Stimulated activated naive B cell treated with anti-CD40 and anti-IgM and Interleukin-4, amounts not matched to agents 10 μg/mL and 1 μg/mL and 100 μg/mL, for 72 hours (primary cell): ENCODE data around the gene PPP1R1B.

Experiments
- ATAC-seq, 2 donors: fragments of 150-1000 bp; cut with Tn5 transposase; replicated peaks; 2 replicates each; pipeline ENCODE4 v1.10.0; 2021; ENCODE audit warnings: moderate library complexity in 1 of 2
- DNase-seq: peaks from one replicate; pipeline ENCODE4 v3.0.0; 2021
- H3K27ac Mint-ChIP-seq: one replicate; pipeline ENCODE4 v1.8.0; 2022; ENCODE audit warnings: mild to moderate bottlenecking, mixed read lengths
- H3K27me3 Mint-ChIP-seq, 2 donors: one replicate each; pipeline ENCODE4 v1.8.0; 2022; ENCODE audit warnings: mixed read lengths in 2 of 2
- H3K36me3 Mint-ChIP-seq, 2 donors: one replicate each; pipeline ENCODE4 v1.8.0; 2022; ENCODE audit warnings: mixed read lengths in 2 of 2, mild to moderate bottlenecking in 1 of 2
- H3K4me1 Mint-ChIP-seq, 2 donors: one replicate each; pipeline ENCODE4 v1.8.0; 2022; ENCODE audit warnings: mixed read lengths in 2 of 2, mild to moderate bottlenecking in 1 of 2
- H3K4me3 Mint-ChIP-seq, 2 donors: one replicate each; pipeline ENCODE4 v1.8.0; 2022; ENCODE audit warnings: mild to moderate bottlenecking in 2 of 2, mixed read lengths in 2 of 2, moderate library complexity in 1 of 2
- H3K9me3 Mint-ChIP-seq, 2 donors: one replicate each; pipeline ENCODE4 v1.8.0; 2022; ENCODE audit warnings: mixed read lengths in 2 of 2, mild to moderate bottlenecking in 1 of 2

PPP1R1B gene

DNA sequence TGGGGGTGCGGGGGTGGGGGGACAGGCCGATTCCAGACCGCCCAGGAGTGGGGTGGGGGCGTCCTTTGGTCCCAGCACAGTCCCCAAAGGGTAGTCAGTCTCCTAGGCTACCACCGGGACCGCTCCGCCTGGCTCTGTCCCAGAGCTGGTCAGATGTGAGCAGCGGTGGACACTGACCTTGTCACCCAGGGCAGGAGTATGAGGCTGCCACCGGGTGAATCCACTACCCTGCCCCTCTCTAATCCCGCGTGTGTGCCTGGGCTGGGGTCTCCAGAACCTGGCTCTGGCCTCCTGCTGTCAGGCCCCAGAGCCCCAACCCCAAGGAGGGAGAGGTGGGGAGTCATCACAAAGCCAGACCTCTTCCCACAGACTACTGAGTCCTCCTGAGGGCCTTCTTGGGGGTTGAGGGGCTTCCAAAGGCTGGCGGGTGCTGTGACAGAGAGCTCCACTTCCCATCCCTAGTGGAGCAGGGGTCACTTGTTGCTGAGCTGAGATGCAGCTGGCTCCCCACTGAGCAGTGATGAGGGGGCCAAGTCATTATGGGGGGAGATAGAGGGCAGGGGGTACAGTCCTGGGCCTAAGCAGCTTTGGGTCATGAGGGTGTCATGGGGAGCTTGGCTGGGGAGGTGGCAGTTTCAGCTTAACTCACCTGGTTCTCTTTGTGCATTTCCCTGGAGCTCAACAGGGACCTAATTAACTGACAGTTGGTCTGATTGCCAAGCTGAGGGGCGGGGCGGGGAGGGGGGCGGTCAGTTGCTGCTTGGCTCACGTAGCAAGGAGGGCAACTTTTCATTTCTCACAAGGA, 1.2 kb downstream of the PPP1R1B start:
- Mint-ChIP-seq H3K36me3 (peaks cover 0 to 2% of the 10 kb centered on the region in 2 donors), H3K4me3 (peak overlapping the region; percentile 44 to 46), H3K4me1 (peaks cover 20 to 32% of the 10 kb centered on the region in 2 donors), H3K27ac (no peak overlapping the region), H3K27me3 (peaks cover 51% of the 10 kb centered on the region in 2 donors), H3K9me3 (no peaks in the 10 kb centered on the region)
- no peak for DNase-seq
- ATAC-seq, result no peak

DNA sequence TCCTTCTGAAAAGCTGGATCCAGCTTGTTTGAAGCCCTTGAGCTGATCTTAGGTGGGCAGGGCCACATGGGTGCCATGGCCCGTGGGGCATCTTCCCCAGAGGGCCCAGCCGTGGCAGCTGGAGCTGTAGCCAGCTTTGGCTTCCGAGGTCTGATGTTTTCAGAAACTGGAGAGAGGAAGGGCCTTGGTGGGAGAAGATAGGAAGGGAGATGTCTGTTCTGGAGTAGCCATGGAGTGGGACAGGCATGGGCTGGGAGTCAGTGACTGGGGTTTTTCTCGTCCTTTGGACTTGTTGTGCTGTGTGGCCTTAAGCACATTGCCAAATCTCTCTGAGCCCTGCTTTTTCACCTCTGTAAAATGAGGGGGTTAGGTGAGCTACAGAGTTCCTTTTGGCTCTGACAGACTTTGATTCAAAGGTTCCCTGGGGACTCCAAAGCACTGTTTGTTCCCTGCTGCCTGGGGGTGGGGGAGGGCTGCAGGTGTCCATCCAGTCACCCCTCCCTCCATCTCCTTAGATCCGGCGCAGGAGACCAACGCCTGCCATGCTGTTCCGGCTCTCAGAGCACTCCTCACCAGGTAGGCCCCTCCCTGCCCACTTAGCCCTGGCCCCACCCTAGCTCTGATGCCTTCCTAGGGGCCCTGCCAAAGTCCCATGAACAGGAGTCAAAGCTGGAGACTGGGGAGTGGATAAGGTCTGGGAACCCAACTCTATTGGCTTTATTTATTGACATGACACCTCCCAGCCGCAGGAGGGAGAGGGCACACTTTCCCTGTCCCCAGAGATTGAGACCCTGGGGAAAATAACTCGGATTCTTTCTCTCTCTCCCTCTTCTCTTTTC, 2.1 kb downstream of the PPP1R1B start:
- no peaks in the 10 kb centered on the region for H3K9me3 Mint-ChIP-seq
- no peak overlapping the region for H3K4me3 Mint-ChIP-seq
- H3K4me1 Mint-ChIP-seq, result peaks cover 17 to 28% of the 10 kb centered on the region in 2 donors
- peaks cover 51% of the 10 kb centered on the region in 2 donors for H3K27me3 Mint-ChIP-seq
- H3K27ac Mint-ChIP-seq, result no peak overlapping the region
- no peak for ATAC-seq
- DNase-seq, result no peak
- H3K36me3 Mint-ChIP-seq, result peaks cover 0 to 2% of the 10 kb centered on the region in 2 donors

DNA sequence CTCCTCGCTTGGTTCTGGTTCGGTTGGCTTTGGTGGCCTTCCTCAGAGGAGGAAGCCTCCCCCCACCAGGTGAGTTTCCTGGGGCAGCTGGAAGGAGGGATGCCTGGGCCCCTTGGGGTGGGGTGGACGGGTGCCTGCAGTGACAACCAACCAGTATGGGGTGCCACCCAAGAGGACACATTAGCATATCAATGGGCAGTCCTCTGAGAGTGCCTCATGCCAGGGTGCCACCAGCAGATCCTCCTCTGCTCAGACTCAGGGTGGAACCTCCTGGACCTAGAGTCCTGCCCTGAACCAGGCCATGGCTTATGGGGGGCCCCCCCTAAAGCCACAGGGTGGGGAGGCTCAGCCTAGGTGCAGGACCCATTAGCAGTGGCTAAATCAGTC, 2.7 kb downstream of the PPP1R1B start:
- Mint-ChIP-seq H3K4me1 (peaks cover 20 to 31% of the 10 kb centered on the region in 2 donors), H3K27ac (no peak overlapping the region), H3K4me3 (no peak overlapping the region), H3K36me3 (peaks cover 0 to 2% of the 10 kb centered on the region in 2 donors), H3K9me3 (no peaks in the 10 kb centered on the region), H3K27me3 (peaks cover 48 to 50% of the 10 kb centered on the region in 2 donors)
- ATAC-seq, result no peak
- no peak for DNase-seq

DNA sequence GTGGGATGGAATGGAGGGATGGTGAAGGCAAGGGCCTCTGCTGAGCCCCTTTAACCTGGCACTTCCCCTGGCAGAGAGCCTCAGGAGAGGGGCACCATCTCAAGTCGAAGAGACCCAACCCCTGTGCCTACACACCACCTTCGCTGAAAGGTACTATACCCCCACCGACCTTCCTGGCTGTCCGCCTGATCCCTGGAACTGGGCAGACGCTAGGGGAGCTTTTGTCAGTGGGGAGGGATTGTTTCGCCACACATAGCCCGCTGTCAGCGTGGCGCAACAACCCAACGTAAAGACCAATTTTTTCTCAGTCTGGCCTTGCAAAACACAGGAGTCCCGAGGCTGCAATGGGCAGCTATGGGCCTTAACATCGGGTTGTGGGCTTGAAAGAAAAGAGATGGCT, 3.1 kb downstream of the PPP1R1B start:
- DNase-seq, result no peak
- Mint-ChIP-seq H3K27ac (no peak overlapping the region), H3K9me3 (no peaks in the 10 kb centered on the region), H3K4me3 (no peak overlapping the region), H3K4me1 (peaks cover 20 to 31% of the 10 kb centered on the region in 2 donors), H3K36me3 (peaks cover 0 to 2% of the 10 kb centered on the region in 2 donors), H3K27me3 (peaks cover 44 to 46% of the 10 kb centered on the region in 2 donors)
- no peak for ATAC-seq

DNA sequence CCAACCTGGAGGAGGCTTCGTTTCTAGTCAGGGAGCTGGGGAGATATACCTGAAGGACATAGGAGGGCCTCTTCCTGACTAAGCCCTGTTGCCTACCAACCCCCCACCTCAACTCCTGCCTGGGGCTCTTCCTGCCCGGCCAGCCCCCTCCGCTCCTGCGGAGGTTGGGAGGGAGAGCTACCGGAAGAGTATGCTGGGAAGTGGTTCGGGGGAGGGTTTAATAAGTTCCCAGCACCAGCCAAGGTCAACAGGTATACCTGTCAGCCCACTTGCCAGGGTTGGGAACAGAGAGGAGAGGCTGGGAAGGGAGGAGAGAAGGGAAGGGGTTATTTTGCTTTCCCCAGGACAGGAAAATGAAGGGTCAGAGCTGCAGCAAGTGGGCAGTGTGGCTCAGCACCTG, 4.7 kb downstream of the PPP1R1B start:
- Mint-ChIP-seq H3K27me3 (peaks cover 29 to 31% of the 10 kb centered on the region in 2 donors), H3K27ac (peak overlapping the region; percentile 42), H3K4me3 (no peak overlapping the region), H3K9me3 (no peaks in the 10 kb centered on the region), H3K4me1 (peaks cover 19 to 28% of the 10 kb centered on the region in 2 donors), H3K36me3 (no peaks in the 10 kb centered on the region)
- no peak for ATAC-seq
- DNase-seq, result no peak

DNA sequence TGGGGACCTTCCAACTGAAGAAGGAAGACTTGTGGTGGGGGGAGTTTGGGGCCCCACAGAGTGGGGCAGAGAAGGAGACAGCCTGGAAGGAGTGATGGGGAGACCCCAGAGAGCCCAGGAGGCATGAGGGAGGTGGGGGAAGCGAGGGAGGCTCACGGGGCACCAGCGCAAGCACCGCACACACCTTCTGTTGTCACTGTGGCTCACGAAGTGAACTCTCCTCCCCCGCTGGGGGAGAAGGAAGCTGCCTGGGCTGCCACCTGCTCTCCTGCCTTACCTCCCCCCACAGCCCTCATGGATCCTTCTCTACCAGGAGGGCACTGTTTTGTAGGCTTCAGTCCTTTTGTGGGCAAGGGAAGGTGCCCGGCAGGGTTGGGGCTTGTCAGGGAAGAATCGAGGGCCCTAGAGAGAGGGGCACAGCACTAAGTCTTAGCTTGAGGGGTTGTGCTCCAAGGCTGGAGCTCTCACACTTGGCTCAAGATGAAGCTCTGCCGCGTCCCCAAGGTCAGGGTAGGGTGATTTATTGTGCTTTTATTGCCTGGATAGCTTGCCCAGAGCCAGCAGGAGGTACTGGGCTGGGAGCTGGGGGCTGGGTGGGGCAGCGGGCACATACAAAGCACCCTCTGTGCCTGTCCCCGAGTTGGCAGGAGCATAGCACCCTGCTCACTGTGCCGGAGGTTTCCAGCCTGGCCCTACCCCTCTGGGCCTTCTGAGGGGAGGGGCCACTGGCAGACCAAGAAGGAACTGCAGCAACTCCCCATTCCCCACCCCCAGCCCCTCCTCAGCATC, 5.6 kb downstream of the PPP1R1B start:
- no peak overlapping the region for H3K4me3 Mint-ChIP-seq
- no peaks in the 10 kb centered on the region for H3K36me3 Mint-ChIP-seq
- H3K4me1 Mint-ChIP-seq, result peaks cover 18 to 25% of the 10 kb centered on the region in 2 donors
- ATAC-seq (no peak), DNase-seq (no peak)
- H3K27me3 Mint-ChIP-seq, result peaks cover 22 to 24% of the 10 kb centered on the region in 2 donors
- peak overlapping the region; percentile 42 for H3K27ac Mint-ChIP-seq
- no peaks in the 10 kb centered on the region for H3K9me3 Mint-ChIP-seq

DNA sequence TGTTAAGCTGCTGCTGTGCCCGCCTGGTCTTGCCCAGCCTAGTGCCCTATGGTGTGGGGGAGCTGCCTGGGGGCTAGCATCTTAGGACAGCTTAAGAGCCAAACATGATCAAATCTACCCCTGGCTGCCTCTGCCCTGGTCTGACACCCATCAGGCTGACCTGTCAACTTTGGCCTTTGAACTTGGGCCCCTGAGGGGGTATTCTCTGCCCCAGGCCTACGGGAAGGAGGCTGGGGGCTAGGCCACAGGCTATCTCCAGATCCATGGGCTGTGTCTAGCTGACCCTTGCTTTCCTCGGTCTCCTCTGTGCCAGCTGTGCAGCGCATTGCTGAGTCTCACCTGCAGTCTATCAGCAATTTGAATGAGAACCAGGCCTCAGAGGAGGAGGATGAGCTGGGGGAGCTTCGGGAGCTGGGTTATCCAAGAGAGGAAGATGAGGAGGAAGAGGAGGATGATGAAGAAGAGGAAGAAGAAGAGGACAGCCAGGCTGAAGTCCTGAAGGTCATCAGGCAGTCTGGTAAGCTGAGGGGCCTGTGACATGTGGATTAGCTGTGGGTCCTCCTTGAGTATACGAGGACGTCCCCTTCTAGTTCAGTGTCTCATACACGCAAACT, 6.9 kb downstream of the PPP1R1B start:
- H3K27ac Mint-ChIP-seq, result no peak overlapping the region

DNA sequence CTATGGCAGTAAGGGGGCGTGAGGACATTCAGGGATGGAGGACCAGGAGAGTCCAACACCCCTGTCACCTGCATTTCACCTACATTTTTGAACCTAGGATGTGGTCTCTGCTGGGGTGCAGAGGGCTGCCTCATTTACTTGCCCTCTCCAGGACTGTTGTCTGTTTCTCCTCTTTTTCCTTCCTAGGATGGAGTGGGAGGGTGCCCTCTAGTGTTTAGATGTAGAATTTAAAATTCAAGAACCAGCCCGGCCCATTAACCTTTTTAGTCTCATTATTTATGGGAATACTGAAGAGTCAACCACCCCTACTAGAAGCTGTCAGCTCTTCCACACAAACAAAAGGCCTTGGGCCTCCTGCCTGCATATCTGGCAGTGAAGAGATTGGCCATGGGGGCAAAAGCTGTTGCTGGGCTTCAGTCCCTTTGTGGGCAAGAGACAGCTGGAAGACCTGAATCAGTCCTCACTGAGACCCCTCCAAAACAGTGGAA, 7.7 kb downstream of the PPP1R1B start:
- H3K4me1 Mint-ChIP-seq, result peaks cover 33 to 45% of the 10 kb centered on the region in 2 donors
- peaks cover 3 to 4% of the 10 kb centered on the region in 2 donors for H3K36me3 Mint-ChIP-seq
- H3K27ac Mint-ChIP-seq, result no peak overlapping the region
- ATAC-seq, result no peak
- no peaks in the 10 kb centered on the region for H3K9me3 Mint-ChIP-seq
- peaks cover 9 to 14% of the 10 kb centered on the region in 2 donors for H3K27me3 Mint-ChIP-seq
- no peak overlapping the region for H3K4me3 Mint-ChIP-seq
- DNase-seq, result no peak

More for the DNA sequence above, 6.9 kb downstream of the PPP1R1B start:
- H3K9me3 Mint-ChIP-seq, result no peaks in the 10 kb centered on the region
- peaks cover 27 to 37% of the 10 kb centered on the region in 2 donors for H3K4me1 Mint-ChIP-seq
- DNase-seq (no peak), ATAC-seq (no peak)
- H3K4me3 Mint-ChIP-seq, result no peak overlapping the region
- peaks cover 10 to 17% of the 10 kb centered on the region in 2 donors for H3K27me3 Mint-ChIP-seq
- H3K36me3 Mint-ChIP-seq, result peaks cover 0 to 3% of the 10 kb centered on the region in 2 donors

DNA sequence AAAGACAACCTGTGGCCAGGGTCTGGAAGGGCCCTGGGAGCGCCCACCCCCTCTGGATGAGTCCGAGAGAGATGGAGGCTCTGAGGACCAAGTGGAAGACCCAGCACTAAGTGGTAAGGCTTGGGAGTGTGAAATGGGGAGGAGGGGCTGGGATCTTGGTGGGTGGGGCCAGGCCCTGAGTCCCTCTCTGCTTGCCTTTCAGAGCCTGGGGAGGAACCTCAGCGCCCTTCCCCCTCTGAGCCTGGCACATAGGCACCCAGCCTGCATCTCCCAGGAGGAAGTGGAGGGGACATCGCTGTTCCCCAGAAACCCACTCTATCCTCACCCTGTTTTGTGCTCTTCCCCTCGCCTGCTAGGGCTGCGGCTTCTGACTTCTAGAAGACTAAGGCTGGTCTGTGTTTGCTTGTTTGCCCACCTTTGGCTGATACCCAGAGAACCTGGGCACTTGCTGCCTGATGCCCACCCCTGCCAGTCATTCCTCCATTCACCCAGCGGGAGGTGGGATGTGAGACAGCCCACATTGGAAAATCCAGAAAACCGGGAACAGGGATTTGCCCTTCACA, 8.9 kb downstream of the PPP1R1B start:
- H3K27me3 Mint-ChIP-seq, result peaks cover 9 to 11% of the 10 kb centered on the region in 2 donors
- H3K27ac Mint-ChIP-seq, result peak overlapping the region; percentile 44
- peaks cover 43 to 57% of the 10 kb centered on the region in 2 donors for H3K4me1 Mint-ChIP-seq
- H3K4me3 Mint-ChIP-seq, result no peak overlapping the region
- no peak for DNase-seq
- H3K36me3 Mint-ChIP-seq, result peaks cover 3 to 4% of the 10 kb centered on the region in 2 donors
- no peak for ATAC-seq
- H3K9me3 Mint-ChIP-seq, result no peaks in the 10 kb centered on the region

DNA sequence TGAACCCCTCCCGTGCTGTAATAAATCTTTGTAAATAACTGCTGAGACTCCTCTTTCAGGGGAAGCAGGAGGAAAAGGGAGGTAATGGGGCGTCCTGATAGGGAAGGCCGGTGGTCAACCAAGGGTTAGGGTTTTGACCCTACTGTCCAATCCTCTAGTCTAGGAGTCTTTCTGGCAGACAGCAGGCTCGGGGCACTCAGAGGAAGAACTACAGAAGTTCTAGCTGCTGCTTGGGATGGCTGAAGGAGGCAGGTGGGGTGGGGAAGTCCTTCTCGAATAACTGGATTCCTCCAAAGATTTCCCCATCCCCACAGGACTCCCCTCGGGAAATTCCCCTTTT, 9.8 kb downstream of the PPP1R1B start:
- Mint-ChIP-seq H3K27me3 (peaks cover 5% of the 10 kb centered on the region in 2 donors), H3K27ac (peak overlapping the region; percentile 93), H3K4me1 (peaks cover 50 to 66% of the 10 kb centered on the region in 2 donors), H3K4me3 (peak overlapping the region; percentile 81 to 96), H3K36me3 (peaks cover 3 to 4% of the 10 kb centered on the region in 2 donors), H3K9me3 (no peaks in the 10 kb centered on the region)
- peak; percentile 31 for ATAC-seq
- DNase-seq, result no peak

DNA sequence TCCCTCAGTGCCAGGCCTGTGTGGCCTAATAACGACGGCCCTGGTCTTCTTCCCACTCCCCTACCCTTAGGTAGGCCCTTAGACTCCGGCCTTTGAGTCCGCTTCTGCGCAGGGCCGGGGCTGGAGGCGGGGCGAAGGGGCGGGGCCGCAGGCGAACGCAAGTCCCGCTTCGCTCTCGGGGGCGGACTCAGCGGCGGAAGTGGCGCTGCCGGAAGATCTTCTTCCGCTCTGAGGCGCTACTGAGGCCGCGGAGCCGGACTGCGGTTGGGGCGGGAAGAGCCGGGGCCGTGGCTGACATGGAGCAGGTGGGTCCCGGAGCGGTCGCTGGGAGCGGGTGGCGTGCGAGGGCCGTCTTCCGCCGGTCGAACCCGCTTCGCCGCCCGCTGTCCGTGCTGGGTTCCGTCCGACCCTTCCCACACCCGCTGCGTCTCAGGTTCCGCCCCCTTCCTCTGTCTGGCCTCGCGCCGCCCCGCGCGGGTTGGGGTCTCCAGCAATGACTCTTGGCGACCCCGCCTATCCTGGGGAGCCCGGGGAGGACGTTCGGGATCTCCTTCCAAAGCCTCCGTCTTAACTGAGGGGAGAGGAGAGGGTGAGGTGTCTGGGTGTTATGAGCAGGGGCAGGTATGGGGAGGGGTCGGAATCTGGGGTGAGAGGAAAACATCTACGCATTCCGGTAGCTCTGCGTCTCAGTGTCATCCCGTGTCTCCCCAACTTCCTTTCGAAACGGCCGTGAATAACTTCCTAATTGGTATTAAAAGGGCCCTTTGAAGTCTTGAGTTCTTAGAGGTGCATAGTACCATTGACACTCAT, 10.4 kb downstream of the PPP1R1B start, which contains the start of gene STARD3:
STARD3 (plus strand) TSS at position 218 of the 810 bp plus-strand sequence. CDS start 16,388 bp downstream, outside the sequence.
- peak; percentile 87 for DNase-seq
- H3K4me1 Mint-ChIP-seq, result peaks cover 52 to 72% of the 10 kb centered on the region in 2 donors
- no peaks in the 10 kb centered on the region for H3K27me3 Mint-ChIP-seq
- ATAC-seq, result peak; percentile 95 to 96
- peak within 1 kb of the TSS; percentile 93 for H3K27ac Mint-ChIP-seq
- peak within 1 kb of the TSS; percentile 81 to 96 for H3K4me3 Mint-ChIP-seq
- H3K9me3 Mint-ChIP-seq, result no peaks in the 10 kb centered on the region
- H3K36me3 Mint-ChIP-seq, result peaks cover 4 to 6% of the 10 kb centered on the region in 2 donors

DNA sequence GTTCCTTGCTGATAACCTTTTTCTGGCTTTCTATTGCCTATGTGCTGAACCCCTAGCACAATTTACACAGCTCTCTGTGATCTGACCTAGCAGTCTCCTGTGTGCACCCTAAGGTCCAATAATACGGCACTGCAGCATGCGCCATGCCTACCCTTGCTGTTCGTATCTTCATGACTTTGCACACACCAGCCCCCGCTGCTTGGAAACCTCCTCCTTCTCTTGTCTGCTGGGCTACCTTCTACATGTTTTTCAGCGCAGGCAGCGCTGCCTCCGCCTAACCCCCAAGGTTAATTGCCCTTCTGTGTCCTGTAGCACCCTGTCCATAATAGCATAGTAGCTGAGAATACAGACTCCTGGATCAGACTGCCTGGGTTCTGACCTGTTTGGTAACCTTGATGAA, 11.6 kb downstream of the PPP1R1B start:
- Mint-ChIP-seq H3K27me3 (no peaks in the 10 kb centered on the region), H3K9me3 (no peaks in the 10 kb centered on the region), H3K27ac (peak overlapping the region; percentile 93), H3K4me1 (peaks cover 64 to 84% of the 10 kb centered on the region in 2 donors), H3K36me3 (peaks cover 9 to 15% of the 10 kb centered on the region in 2 donors), H3K4me3 (peak overlapping the region; percentile 81 to 96)
- no peak for DNase-seq
- ATAC-seq, result no peak
